GM21526 (cell line): ENCODE measurements around the gene PYGB.
"Not testable (repeated sequence)": the region's sequence is repeated elsewhere in the genome, so short reads cannot be mapped to it uniquely, and the experiment has no call there.

Experiments
- ATAC-seq: cut with Tn5 transposase; IDR thresholded peaks from one replicate; pipeline ENCODE4 v1.9.1; 2021; ENCODE audit warnings: moderate library complexity; ENCODE audit not compliant: unreplicated experiment, low FRiP score

PYGB gene

DNA sequence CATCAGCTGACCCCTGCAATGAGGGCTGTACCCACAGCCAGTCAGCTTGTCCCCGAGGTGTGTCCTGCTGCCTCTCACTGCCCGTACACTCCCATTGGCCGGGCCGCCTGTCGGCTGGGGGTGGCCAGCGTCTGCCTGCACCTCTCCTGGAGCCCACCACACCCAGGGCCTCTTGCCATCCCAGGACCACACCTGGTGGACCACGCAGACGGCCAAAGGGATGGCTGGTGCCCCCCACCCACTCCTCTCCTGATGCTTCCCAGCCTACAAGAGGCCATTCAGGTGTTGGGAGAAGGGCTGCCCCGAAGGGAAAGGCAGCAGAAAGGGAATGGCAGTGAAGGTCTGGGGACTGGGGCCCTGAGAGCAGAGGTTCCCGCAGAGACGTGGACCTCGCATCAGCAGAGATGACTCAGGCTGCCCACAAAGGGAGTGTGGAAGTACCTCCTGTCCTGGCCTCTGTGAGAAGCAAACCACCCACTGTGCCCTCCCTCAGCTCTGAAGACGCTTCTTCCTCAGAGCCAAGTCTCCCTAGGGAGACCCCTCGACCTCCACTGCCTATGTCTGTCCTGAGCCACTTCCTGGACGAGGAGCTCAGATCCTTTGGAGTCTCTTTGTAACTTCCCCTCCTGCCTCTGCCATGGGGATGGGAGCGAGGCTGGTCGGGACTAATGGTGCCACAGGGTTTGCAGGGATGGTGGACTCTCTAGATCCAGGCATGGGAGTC, 60.9 kb downstream of the PYGB start:
- no peak for ATAC-seq

DNA sequence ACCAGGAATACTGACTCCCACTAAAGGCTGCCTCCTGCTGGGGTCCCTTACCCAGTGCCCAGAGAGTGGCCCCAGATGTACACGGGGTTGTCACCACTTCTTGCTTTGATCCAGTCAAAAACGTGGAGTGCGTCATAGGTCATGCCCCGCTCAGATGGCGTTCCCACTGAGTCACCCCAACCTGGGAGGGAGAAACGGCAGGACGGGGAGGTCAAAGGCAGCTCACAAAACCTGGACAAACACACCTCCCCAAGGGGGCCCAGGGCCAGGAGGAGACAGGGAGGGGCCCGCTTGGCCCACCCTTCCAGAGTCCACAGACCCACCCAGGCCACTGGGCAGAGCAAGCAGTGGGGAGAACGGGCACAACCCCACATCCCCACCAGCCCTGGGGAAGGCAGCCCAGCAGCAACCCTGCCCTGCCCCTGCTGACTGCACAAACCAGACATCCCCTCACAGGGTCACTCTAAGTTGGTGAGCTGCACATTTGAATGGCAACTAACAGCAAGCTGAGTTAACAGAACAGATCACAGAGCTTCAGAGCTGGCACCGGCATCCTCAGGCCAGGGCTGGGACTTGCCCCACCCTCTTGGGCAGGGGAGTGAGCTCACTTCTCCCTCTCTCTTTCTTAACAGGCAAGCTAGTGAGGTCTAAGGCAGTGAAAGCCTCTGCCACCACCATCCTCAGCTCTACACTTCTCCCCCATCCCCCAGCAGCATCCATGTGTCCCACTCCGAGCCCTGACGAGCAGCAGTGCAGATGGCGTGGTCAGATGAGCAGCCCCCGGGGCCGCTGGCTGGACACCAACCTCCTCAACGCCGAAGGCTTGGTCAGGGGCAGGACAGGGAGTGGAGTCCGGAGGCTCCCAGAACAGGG, 61.7 kb downstream of the PYGB start:
- no peak for ATAC-seq

DNA sequence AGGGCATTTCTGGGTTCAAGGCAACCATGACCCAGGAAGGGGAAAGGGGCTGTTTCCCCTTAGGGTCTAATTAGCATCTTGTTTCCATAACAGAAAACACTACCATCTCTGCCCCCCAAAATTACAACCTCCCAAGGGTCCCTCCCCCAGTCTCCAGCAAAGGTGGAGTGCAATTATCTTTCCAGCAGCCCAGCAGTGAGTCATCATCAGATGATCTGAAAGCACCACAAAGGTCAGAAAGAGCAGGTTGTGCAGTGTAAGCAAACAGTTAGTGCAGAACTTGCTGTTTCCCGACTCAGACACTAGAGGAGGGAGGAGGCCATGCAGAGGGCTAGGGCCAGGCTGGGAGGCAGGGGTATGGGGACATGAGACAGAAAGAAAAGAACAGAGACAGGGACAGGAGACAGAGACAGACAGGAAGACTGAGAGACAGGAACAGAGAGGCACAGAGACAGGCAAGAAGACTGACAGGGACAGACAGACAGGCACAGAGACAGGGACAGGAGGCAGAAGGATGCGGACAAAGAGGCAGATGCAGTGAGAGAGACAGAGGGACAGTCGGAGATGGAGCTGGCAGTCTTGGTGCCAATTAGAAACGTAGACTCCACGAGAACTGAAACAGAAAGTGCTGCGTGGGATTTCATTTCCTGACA, 62.5 kb downstream of the PYGB start:
- ATAC-seq = peak; percentile 88

DNA sequence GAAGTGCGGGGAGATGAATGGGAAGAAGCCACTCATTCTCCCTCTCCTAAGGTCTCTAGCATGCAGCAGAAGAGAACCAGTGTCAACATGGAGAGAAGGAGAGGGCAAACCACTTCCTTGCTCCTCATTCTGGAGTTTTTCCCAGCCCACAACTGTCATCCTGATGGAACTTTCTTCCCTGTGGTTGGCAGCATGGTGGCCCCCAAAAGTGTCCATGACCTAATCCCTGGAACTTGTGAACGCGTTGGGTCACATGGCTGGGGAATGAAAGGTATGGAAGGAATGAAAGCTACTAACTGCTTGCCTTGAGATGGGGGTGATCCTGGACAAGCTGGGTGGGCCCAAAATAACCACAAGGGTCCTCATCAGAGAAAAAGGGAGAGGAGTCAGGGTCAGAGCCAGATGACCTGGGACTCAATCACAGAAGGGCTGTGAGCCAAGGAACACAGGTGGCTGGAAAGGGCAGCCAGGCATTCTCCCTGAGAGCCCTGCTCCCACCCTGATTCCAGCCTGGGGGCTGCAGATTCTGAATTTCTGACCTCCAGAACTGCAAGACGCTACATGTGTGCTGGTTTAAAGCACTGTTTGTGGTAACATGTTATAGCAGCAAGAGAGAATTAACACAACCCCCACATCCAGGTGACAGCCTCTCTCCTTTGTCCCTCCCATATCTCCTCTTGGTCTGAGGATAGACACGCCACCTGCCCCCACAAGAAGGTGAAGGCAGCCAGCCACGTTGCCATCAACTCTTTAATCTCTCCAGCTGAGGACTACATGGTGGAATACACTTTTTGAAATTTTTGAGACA, 63.2 kb downstream of the PYGB start:
- no peak for ATAC-seq

DNA sequence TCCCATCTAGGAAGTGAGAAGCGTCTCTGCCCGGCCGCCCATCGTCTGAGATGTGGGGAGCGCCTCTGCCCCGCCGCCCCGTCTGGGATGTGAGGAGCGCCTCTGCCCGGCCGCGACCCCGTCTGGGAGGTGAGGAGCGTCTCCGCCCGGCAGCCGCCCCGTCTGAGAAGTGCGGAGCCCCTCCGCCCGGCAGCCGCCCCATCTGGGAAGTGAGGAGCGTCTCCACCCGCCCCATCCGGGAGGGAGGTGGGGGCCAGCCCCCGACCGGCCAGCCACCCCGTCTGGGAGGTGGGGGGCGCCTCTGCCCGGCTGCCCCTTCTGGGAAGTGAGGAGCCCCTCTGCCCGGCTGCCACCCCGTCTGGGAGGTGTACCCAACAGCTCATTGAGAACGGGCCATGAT, 64.8 kb downstream of the PYGB start:
- ATAC-seq = not testable (repeated sequence)

DNA sequence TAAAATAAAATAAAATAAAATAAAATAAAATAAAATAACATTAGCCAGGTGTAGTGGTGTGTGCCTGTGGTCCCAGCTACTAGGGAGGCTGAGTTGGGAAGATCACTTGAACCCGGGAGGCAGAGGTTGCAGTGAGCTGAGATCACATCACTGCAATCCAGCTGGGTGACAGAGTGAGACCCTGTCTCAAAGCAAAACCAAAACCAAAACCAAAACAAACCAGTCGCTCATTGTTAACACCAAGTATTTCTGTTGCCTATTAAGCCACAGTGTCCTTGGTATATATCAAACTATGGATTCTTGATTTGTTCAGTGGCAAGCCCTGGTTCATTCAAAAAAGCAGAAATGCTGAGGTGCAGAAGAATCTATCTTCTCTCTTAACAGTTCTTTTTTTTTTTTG, 65.7 kb downstream of the PYGB start:
- no peak for ATAC-seq

DNA sequence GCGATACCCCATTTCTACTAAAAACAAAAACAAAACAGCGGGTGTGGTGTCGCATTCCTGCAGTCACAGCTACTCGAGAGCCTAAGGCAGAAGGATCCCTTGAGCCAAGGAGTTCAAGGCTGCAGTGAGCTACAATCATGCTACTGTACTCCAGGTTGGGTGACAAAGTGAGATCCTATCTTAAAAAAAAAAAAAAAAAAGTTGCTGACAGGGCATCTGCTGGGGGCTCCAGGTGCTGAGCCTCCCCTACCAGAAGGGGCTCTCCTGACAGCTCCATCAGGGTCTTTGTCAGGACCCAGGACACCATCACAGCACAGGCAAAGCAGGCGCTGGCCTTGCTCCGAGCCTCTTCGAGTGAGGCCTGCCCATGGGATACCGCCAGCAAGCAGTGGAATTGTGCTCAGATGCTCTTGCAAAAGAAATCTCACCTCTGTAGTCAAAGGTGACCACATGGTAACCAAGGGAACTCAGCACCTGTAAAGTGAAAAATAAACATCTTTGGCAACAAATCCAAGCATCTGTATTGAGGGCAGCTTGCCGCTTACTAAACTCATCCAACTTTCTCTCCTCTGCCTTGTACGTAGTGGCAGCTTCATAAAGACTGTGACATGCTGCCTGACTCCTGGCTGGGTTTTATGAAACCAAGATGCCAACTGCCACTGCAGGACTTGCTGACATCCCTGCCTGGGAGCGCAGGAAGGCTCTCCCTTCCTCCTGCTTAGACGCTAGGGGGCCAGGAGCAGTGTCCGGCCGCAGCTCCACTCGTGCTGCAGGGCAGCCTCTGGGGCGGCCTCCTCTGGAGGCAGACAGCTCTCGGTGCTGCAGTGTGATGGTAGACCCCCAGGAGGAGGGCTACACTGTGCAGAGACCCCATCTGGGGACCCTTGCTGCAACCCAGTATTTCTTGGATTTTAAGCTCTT, 66.9 kb downstream of the PYGB start:
- ATAC-seq = no peak

DNA sequence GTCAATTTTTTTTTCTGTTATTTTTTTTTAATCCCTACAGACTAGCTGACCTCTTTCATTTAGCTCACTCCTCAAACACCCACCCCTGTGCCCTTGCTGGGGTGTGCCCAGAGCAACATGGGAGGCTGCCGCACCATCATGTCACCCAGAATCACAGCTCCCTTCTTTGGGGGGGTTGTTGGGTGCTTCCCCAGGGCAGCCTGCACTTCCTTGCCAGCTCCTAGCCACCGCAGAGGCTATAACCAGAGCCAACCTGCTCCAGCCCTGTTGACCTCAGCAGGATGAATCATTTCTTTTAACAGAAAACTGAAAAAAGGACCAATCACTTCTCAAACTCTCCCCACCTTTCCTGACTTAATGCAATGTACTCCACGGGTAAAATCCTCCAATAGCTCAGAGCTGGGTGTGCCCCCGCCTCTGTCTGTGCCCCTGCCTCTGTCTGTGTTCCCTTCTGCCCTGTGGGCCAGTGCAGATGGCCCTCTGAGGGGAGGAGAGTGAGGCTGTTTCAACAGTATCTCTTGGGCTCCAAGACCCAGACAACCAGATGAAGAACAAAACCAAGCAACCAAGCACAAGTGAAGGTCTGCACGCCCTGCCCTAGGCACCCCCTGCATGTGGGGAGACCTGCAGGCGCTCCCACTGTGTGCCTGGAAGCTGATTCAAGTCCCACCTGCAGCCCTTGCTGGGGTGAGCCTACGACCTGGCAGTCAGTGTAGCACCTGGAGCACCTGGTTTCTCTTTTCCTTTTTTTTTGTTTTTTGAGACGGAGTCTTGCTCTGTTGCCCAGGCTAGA, 67.7 kb downstream of the PYGB start:
- no peak for ATAC-seq

DNA sequence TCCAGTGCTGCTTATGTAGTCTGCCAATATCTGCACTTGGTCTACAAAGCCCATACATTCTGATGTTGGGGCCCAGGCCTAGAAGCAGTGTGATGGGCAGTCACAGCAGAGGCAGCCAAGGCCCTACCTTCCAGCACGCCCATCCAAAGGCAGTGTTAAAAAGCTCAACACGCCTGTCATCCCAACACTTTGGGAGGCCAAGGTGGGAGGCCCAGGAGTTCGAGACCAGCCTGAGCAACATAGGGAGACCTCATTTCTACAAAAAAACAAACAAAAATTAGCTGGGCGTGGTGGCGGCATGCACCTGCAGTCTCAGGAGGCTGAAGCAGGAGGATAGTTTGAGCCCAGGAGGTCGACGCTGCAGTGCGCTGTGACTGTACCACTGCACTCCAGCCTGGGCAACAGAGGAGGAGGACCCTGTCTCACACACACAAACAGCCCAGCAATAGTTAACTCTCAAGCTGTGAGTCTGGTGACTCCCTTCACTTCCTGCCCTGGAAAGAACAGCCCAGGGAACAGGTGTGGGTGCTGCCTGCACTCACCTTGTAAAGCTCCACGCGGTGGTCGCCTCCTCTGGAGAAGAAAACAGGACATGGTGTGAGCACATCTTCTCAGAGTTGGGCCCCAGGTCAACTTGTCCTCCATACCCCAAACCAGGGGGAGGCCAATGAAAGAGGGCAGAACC, 68.8 kb downstream of the PYGB start:
- ATAC-seq = no peak

DNA sequence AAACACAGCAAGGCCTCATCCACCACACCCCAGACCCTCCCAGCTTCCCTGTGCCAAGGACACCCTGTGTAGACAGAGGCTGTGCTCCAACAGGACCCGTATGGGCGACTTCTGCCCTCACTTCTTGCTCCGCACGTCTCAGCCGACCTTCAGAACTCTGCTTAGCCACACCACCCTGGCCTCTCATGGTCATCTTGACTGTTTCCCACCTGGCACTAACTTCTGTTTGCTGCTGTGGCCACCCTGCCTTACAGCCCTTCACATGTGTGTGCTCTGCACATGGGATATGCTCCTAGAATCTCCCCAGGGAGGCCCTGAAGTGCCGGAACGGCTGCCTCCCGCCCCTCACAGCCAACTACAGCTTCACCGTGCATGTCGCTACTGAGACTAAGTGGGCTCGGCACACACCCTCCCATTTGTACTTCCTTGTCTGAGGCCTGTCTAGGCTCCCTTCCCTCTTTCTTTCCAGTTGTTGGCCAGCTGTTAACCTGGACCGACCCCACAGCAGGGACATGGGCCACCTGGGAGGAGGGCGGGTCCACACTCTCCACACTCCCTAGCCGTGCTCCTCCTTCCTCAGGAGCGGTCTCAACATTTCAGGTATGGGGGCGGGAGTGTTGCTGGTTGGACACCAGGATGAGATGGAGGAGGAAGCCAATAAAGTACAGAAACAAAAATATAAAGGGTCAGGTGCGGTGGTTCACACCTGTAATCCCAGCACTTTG, 69.6 kb downstream of the PYGB start:
- ATAC-seq = no peak

DNA sequence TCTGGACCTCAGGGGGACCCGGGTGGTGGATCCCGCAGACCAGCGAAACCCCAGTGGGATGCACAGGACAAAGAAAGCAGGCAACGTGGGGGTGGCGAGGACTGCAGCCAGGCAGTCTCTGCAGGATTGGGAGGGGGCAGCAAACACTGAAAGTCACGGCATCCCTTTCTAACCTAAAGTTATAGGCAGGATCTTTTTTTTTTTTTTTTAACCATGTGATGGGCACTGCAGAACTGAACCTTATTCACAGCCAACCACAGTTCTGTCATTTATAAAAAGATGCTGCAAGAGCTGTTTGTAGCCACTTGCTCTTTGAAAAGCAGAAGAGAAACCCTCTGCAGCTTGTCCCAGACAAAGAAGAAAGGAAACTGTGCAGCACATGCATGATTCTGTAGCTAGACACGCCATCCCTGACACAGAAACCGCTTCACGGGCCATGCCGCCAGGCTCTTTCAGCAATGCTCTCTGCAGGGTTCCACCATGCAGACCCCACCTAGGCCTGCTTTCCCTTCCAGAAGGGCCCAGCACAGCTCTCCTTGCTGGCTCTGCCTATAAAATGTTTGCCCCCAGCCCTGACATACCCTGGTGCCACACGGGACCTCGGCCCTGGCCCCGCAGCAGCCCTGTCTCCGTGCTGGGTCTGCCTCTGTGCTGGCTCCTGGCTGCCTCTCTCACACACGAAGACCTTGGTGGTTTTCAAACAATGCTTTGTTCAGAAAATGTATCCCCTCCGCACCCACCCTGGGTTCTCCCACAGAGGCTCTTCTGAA, 70.8 kb downstream of the PYGB start:
- ATAC-seq = peak; percentile 90

DNA sequence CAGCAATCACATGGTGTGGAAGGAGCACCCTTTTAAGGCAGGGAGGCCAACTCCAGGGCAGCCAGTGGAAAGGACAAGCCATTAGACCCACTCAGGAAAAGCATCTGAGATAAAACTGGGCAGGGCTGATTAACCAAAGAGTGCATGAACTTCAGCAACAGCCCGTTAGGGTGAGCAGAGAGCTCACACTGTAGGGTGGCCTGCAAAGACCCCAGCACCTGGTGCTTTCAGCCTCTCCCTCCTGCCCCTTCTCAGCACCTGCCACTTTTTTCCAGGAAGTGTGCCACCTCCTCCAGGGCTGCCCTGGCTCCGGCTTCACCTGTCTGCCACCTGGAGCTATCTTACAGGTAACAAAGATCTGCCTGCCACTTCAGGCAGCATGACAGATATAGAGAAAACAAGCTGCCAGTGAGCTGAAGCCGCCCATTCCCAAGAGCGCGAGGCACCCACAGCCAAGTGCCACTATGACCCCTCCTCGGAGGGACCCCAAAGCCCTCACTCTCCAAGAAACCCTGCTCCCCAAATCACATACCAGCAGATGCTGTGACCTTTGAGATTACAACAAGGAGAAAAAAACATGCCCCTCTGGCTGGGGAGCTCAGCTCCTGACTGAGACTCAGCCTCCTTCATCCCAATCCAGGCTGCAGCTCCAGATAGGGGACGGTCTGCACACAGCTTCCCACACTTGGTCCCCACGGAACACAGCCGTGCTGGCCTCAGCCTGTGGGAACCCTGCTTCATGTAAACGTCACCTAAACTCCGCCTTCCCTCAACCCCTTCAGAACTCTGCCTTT, 71.6 kb downstream of the PYGB start:
- no peak for ATAC-seq

DNA sequence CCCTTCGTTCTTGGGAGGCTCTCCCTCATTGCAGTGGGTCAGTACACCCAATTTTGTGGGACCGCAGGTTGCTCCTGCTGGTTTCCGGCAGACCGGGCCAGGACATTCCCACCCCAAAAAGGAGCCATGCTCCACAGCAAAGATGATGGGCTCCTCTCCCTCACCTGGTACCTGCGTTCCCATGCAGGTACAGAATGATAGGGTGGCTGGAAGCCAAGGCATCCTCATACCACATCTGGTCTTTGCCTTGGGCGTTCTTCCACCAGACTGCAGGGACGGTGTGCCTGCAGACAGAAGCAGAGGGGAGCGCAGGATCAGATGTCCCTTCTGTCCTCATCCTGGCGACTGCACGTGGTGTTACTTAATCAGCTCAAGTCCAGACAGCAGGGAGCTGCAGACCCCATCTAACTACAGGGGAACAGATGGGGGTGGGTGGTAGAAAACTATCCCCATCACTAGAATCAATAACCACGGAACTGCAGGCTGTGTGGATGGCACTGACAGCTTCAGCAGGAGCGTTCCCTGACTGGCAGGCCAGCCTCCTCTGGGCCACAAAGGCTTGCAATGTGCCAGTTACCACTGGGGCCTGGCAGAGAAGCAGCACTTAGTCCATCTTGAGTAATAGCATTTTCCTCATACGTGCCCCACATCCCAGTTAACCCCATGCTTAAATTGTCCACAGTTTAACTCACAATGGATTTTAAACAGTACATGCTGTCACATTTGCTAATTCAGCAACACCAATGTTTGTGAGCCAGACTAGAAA, 72.3 kb downstream of the PYGB start:
- no peak for ATAC-seq

DNA sequence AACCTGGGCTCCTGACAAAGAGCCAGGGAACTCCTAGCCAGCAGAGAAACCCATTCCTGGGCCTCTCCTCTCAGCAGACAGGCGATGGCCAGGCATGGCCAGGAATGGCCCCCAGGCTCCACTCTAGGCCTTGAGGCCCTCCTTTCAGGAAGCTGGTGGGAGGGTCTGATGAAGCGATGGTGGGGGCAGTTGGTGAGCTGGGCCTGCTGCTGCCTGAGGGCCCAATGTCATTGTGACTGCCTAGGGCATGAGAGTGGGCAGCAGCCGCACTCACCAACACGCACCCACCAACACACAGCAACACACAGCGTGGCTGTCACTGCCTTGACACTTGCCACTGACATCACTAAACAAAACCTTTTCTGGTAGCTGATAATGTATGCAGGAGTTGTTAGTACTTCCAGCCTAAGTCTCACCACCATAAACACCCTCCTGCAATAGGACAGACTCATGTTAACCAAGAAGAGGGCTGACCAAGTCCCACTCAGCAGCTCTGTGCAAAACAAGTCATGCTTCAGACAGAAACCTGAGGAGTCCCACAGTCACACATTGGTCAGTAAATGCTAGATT, 73.5 kb downstream of the PYGB start:
- no peak for ATAC-seq

DNA sequence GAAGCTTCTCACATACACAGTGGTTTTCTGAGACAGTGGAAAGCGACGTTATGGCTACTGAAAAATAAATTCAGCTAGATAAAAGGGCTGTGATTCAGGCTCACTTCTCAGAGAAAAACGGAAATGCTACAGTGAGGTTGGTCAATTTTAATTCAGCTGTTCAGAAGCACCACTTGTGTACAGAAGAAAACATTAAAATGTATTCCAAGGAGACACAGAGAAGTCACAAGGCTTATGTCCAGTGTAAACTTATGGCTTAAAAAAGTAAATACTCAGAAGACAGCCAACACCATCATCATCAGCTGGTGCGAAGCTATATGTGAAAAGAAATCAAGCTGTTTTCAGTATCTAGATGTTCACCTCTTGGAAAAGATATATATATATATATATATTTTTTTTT, 74.1 kb downstream of the PYGB start:
- ATAC-seq = no peak
